Gastrocnemius medialis (tissue), 4 donors: ENCODE data around the gene RLN3.

ENCODE experiments used
- CTCF ChIP-seq, 5 experiments: fragments of 450-650 bp in 3 of 5; fragments of 200-600 bp in 2 of 5; sonication (generic) in 2 of 5; IDR thresholded peaks in 4 of 5; conservative IDR thresholded peaks in 1 of 5; 1 replicate in 4 of 5; 2 replicates in 1 of 5; pipeline ENCODE4 v1.5.1; 2016 to 2019; ENCODE audit warnings: antibody characterized with exemption in 5 of 5, mild to moderate bottlenecking in 3 of 5, moderate library complexity in 3 of 5
- POLR2A ChIP-seq, 2 donors: fragments of 450-650 bp; IDR thresholded peaks; one replicate each; pipeline ENCODE4 v1.6.1; 2017; ENCODE audit warnings: antibody characterized with exemption in 2 of 2, mild to moderate bottlenecking in 2 of 2, moderate library complexity in 2 of 2

GRCh38 chr19:14003251-14004055 lies 24.5 kb upstream of the RLN3 start:
- TF ChIP-seq CTCF (IDR thresholded peaks at IDR 0.05 in 4 of 5, conservative IDR thresholded peaks at IDR 0.05 in 1 of 5) (no peak), POLR2A (IDR thresholded peaks at IDR 0.05) (no peak)
